ENCODE results near the gene RABGGTA.

- TF ChIP-seq POLR2A (IDR thresholded peaks at IDR 0.05; ENCODE audit: low read depth, low read length): no peak
- TF ChIP-seq POLR2AphosphoS5 (IDR thresholded peaks at IDR 0.05; ENCODE audit: low read depth, low read length): no peak
- TF ChIP-seq TAF1 (IDR thresholded peaks at IDR 0.05; ENCODE audit: borderline replicate concordance, low read depth, low read length): no peak
Observed at GRCh38 chr14:24246765-24247212, 24.6 kb downstream of the RABGGTA start.
